Activated B cell treated with CpG ODN at 0.5 μM for 24 hours (primary cell): Measurements from ENCODE around the gene PDE7B. TPM values are rescaled to one million over a fixed set of nuclear protein-coding genes. Genes with fewer than 3 reads are reported as not detected.
"Not testable (repeated sequence)": the region's sequence is repeated elsewhere in the genome, so short reads cannot be mapped to it uniquely, and the experiment has no call there.

Experiments
- ATAC-seq: fragments of 200-7000 bp; cut with Tn5 transposase; one replicate; pipeline ENCODE4 v1.10.0; 2021; ENCODE audit warnings: low read depth, mild to moderate bottlenecking, moderate library complexity
- CTCF ChIA-PET: fragments of 350-600 bp; sonication (Branson Sonifier 250); formaldehyde crosslinking; loops from one replicate; lab custom pipeline; 2021; ENCODE audit warnings: antibody characterized with exemption; lab: Charles Lee
- POLR2A ChIA-PET: fragments of 350-600 bp; sonication (Branson Sonifier 250); formaldehyde crosslinking; loops from one replicate; lab custom pipeline; 2021; ENCODE audit warnings: antibody characterized with exemption; lab: Charles Lee
- DNase-seq: peaks from one replicate; pipeline ENCODE4 v3.0.0; 2022
- H3K27ac Mint-ChIP-seq: one replicate; pipeline ENCODE4 v1.8.0; 2020; ENCODE audit warnings: mixed read lengths
- H3K27me3 Mint-ChIP-seq: one replicate; pipeline ENCODE4 v1.8.0; 2021; ENCODE audit warnings: mixed read lengths
- H3K36me3 Mint-ChIP-seq: one replicate; pipeline ENCODE4 v1.8.0; 2021; ENCODE audit warnings: low read depth, mixed read lengths
- H3K4me1 Mint-ChIP-seq: one replicate; pipeline ENCODE4 v1.8.0; 2021; ENCODE audit warnings: mixed read lengths
- H3K4me3 Mint-ChIP-seq: one replicate; pipeline ENCODE4 v1.8.0; 2020; ENCODE audit warnings: mild to moderate bottlenecking, mixed read lengths
- H3K9me3 Mint-ChIP-seq: one replicate; pipeline ENCODE4 v1.8.0; 2020; ENCODE audit warnings: mixed read lengths
- CTCF ChIP-seq: fragments of 200-600 bp; IDR thresholded peaks from one replicate; pipeline ENCODE4 v1.8.0; 2022; ENCODE audit warnings: antibody characterized with exemption, mild to moderate bottlenecking
- intact Hi-C: fragments of 100-400 bp; cut with micrococcal nuclease; formaldehyde crosslinking; loops from one replicate; pipeline ENCODE4 v1.15.1; 2024
- total RNA-seq: library from RNA; stranded (reverse); gene quantifications from 2 replicates; pipeline ENCODE4 v1.2.3, GENCODE V29; 2022

The PDE7B gene
- total RNA-seq, 1 donor from 2014 or later, result 1.8 TPM

DNA sequence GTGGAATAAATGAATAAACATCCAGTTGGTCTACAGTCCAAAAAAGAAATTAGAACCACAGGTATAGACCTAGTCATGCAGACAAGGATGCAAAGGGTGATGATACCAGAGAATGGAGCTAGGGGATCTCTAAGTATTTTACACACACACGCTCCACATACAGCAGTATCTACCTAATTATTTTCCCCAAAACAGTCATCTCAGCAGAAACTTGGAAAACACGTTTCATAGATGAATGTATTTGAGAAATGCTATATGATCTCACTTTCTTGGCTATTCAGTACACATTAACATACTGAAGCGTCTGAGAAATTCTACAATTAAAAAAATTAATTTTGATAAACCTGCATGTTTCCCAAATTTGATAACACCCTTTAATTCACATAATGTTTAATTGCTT is 243.3 kb downstream of the PDE7B start:
- no peaks in the 10 kb centered on the region for H3K4me1 Mint-ChIP-seq
- no peak for TF ChIP-seq CTCF
- DNase-seq (no peak), ATAC-seq (no peak)
- no peaks in the 10 kb centered on the region for H3K27me3 Mint-ChIP-seq
- ChIA-PET CTCF (no interaction called here), POLR2A (no interaction called here)
- peaks cover 7% of the 10 kb centered on the region for H3K9me3 Mint-ChIP-seq
- peaks cover 2% of the 10 kb centered on the region for H3K36me3 Mint-ChIP-seq
- no peak overlapping the region for H3K4me3 Mint-ChIP-seq
- H3K27ac Mint-ChIP-seq, result no peak overlapping the region
- intact Hi-C loops, result no loop called here

DNA sequence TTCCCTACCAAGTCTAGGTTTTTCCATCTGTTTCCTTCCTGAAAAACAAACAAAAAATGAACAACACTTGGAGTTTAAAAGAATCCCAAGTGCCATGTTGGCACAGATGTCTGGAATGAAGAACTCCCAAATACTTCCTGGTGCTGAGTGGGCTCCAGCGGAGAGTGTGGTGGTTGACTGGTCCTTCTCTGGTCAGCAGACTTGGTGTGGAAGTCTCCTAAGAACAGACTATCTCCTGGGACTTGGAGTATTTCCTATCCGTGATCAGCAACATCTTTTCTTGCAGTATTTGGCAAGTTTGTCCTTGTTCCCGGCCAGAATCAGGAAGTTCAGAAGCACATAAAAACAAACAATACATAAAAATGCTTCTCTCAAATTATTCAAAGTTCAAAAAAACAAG is 244.5 kb downstream of the PDE7B start:
- no peak for TF ChIP-seq CTCF
- DNase-seq (no peak), ATAC-seq (no peak)
- ChIA-PET POLR2A (no interaction called here), CTCF (no interaction called here)
- H3K9me3 Mint-ChIP-seq, result peaks cover 7% of the 10 kb centered on the region
- no peaks in the 10 kb centered on the region for H3K27me3 Mint-ChIP-seq
- peaks cover 2% of the 10 kb centered on the region for H3K36me3 Mint-ChIP-seq
- no peak overlapping the region for H3K4me3 Mint-ChIP-seq
- intact Hi-C loops, result no loop called here
- no peak overlapping the region for H3K27ac Mint-ChIP-seq
- H3K4me1 Mint-ChIP-seq, result peaks cover 1% of the 10 kb centered on the region

GRCh38 chr6:136102991-136103688 is 251.6 kb downstream of the PDE7B start:
- DNase-seq, result no peak
- H3K9me3 Mint-ChIP-seq, result no peaks in the 10 kb centered on the region
- peaks cover 1% of the 10 kb centered on the region for H3K4me1 Mint-ChIP-seq
- intact Hi-C loops, result no loop called here
- ChIA-PET CTCF (no interaction called here), POLR2A (no interaction called here)
- H3K27me3 Mint-ChIP-seq, result peaks cover 4% of the 10 kb centered on the region
- TF ChIP-seq CTCF, result no peak
- H3K36me3 Mint-ChIP-seq, result no peaks in the 10 kb centered on the region
- ATAC-seq, result no peak
- no peak overlapping the region for H3K4me3 Mint-ChIP-seq
- H3K27ac Mint-ChIP-seq, result no peak overlapping the region

GRCh38 chr6:136103763-136104311 is 252.3 kb downstream of the PDE7B start:
- POLR2A ChIA-PET, result no interaction called here
- Mint-ChIP-seq H3K4me3 (no peak overlapping the region), H3K36me3 (no peaks in the 10 kb centered on the region), H3K9me3 (no peaks in the 10 kb centered on the region), H3K4me1 (peaks cover 1% of the 10 kb centered on the region), H3K27me3 (peaks cover 4% of the 10 kb centered on the region), H3K27ac (no peak overlapping the region)
- DNase-seq (no peak), ATAC-seq (no peak)
- intact Hi-C loops, result no loop called here
- no peak for TF ChIP-seq CTCF
- CTCF ChIA-PET, result no interaction called here

GRCh38 chr6:136104556-136104955 is 253.1 kb downstream of the PDE7B start:
- CTCF ChIA-PET, result no interaction called here
- no peak for ATAC-seq
- DNase-seq, result no peak
- intact Hi-C loops, result no loop called here
- POLR2A ChIA-PET, result no interaction called here
- TF ChIP-seq CTCF, result no peak
- Mint-ChIP-seq H3K27ac (no peak overlapping the region), H3K9me3 (no peaks in the 10 kb centered on the region), H3K36me3 (peaks cover 3% of the 10 kb centered on the region), H3K4me1 (peaks cover 1% of the 10 kb centered on the region), H3K4me3 (no peak overlapping the region), H3K27me3 (peaks cover 4% of the 10 kb centered on the region)

- H3K4me3 Mint-ChIP-seq, H3K36me3 Mint-ChIP-seq, ATAC-seq, H3K9me3 Mint-ChIP-seq, H3K27me3 Mint-ChIP-seq, CTCF ChIA-PET, DNase-seq, intact Hi-C loops, POLR2A ChIA-PET, H3K4me1 Mint-ChIP-seq, H3K27ac Mint-ChIP-seq: not testable (repeated sequence)
Observed at GRCh38 chr6:136105797-136106196, 254.3 kb downstream of the PDE7B start.
